ENCODE results near the gene SEPHS2.
"Not testable (repeated sequence)": the region's sequence is repeated elsewhere in the genome, so short reads cannot be mapped to it uniquely, and the experiment has no call there.

SEPHS2 gene

DNA sequence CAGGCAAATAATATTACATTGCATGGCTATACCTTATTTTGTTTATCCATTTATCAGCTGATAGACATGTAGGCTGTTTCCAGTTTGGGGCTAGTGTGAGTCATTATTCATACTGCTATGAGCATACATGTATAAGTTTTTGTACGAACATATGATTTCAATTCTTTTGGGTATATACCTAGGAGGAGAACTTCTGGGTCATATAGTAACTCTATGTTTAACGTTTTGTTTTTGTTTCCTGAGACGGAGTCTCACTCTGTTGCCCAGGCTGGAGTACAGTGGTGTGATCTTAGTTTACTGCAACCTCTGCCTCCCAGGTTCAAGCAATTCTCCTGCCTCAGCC lies 24.5 kb upstream of the SEPHS2 start:
- DNase-seq (ENCODE audit: low read depth, low spot score) = no peak

DNA sequence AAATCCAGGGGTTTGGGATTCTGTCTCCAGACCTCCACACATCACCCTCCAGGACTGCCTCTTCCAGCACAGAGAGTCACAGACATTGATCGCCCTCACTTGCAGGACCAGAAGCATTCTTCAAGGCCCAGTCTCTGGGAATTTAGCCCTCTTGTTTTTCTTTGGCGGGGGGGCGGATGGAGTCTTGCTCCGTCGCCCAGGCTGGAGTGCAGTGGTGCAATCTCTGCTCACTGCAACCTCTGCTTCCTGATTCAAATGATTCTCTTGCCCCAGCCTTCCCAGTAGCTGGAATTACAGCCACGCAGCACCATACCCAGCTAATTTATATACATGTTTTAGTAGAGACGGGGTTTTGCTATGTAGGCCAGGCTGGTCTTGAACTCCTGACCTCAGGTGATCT lies 18.4 kb upstream of the SEPHS2 start:
- no peak for DNase-seq (ENCODE audit: low read depth, low spot score)

DNA sequence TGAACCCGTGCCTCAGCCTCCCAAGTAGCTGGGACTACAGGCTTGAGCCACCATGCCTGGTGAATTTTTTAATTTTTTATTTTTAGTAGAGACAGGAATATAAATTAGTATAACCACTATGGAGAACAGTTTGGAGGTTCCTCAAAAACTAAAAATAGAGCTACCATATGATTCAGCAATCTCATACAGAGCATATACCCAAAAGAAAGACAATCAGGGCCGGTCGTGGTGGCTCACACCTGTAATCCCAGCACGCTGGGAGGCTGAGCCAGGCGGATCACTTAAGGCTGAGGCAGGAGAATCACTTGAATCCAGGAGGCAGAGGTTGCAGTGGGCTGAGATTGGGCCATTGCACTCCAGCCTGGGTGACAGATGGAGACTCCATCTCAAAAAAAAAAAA lies 15.8 kb upstream of the SEPHS2 start:
- not testable (repeated sequence) for DNase-seq (ENCODE audit: low read depth, low spot score)

DNA sequence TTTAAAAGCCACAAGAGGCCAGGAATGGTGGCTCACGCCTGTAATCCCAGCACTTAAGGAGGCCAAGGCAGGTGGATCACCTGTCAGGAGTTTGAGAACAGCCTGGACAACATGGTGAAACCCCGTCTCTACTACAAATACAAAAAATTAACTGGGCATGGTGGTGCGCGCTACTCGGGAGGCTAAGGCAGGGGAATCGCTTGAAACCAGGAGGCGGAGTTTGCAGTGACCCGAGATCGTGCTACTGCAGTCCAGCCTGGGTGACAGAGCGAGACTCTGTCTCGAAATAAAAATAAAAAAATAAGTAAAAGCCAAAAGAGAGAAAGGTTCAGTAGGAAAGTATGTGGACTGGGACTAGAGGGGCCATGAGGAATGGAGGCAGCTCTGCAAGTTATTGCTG lies 13.8 kb upstream of the SEPHS2 start:
- DNase-seq (ENCODE audit: low read depth, low spot score) = no peak

DNA sequence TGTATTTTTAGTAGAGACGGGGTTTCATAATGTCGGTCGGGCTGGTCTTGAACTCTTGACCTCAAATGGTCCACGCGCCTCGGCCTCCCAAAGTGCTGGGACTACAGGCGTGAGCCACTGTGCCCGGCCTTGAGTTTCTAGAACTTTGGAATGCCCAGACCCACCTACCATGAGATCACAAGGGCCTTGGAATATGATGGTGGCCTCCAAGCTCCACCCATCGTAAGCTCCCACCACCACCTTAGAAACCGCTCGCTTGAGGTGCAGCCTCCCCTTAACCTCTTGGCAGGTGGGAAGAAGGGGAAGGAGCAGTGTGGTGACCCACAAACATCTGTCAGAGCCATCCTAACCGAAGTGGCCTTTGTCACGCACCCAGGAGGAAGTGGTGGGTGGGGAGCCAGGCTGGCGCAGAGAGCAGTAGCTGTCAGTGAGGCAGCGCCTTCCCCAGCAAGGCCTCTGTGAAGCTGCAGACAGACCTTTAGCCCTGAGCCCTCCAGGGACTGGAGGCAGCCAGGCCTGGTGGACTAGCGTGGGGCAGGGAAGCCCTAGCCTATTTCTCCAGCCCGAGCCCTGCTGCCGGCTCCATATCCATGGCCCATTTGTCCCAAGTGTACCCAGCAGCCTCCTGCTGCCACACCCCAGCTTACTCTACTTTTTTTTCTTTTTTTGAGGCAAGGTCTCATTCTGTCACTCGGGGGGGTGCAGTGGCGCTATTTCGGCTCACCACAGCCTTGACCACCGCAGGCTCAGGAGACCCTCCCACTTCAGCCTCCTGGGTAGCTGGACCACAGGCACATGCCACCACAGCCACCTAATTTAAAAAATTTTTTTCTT lies 13.1 kb upstream of the SEPHS2 start:
- no peak for DNase-seq (ENCODE audit: low read depth, low spot score)

DNA sequence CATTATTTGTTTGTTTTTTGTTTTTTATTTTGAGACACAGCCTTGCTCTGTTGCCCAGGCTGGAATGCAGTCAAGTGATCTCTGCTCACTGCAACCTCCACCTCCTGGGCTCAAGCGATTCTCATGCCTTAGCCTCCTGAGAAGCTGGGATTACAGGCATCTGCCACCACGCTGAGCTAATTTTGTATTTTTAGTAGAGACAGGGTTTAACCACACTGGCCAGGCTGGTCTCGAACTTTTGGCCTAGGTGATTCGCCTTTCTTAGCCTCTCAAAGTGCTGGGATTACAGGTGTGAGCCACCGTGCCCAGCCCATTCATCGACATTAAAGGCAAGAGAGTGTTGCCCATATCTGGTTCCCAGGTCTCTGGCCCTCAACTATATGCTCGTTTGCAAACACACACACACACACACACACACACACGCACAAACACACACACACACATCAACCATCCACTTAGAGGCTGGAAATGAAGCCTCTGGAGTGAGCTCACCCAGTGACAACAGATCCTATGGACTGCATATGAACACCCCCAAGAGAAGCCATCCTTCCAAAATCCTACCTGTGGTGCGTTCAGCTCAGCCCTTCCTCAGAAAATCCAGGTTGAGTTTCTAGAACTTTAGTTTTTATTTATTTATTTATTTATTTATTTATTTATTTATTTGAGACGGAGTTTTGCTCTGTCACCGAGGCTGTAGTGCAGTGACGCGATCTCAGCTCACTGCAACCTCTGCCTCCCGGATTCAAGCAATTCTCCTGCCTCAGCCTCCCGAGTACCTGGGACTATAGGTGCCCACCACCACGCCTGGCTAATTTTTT lies 12.3 kb upstream of the SEPHS2 start:
- DNase-seq (ENCODE audit: low read depth, low spot score) = no peak

DNA sequence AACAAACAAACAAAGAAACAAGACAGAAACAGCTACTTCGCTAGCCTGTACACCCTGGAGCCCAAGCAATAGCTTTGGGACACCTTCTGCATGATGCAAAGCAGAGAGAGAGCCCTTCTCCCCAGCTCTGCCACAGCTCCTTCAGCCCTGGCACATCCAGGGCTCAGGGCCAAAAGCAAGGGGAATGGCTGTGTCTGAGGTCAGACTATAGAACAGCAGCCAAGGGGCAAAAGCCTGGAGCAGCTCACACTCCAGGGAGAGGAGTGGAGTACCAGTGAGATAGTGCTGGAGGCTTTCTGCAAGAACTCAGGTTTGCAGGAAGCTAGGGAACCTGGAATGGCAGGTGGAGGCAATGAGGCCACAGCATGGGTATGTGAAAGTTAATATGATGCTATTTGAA lies 11.6 kb upstream of the SEPHS2 start:
- DNase-seq (ENCODE audit: low read depth, low spot score) = no peak

DNA sequence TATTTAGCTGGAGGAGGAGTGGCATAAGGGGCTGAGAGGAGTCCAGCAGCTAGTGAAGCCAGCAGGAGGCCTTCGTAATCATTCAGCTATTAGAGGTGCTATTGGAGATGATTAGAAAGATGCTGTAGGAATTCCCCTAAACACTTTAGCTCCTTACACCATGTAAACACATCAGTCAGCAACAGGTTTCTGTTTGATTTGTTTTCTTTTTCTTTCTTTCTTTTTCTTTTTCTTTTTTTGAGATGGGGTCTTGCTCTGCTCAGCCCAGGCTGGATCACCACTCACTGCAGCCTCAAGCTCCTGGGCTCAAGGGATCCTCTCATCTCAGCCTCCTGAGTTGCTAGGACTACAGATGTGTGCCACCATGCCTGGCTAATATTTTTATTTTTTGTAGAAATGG lies 10.6 kb upstream of the SEPHS2 start:
- DNase-seq (ENCODE audit: low read depth, low spot score) = no peak

DNA sequence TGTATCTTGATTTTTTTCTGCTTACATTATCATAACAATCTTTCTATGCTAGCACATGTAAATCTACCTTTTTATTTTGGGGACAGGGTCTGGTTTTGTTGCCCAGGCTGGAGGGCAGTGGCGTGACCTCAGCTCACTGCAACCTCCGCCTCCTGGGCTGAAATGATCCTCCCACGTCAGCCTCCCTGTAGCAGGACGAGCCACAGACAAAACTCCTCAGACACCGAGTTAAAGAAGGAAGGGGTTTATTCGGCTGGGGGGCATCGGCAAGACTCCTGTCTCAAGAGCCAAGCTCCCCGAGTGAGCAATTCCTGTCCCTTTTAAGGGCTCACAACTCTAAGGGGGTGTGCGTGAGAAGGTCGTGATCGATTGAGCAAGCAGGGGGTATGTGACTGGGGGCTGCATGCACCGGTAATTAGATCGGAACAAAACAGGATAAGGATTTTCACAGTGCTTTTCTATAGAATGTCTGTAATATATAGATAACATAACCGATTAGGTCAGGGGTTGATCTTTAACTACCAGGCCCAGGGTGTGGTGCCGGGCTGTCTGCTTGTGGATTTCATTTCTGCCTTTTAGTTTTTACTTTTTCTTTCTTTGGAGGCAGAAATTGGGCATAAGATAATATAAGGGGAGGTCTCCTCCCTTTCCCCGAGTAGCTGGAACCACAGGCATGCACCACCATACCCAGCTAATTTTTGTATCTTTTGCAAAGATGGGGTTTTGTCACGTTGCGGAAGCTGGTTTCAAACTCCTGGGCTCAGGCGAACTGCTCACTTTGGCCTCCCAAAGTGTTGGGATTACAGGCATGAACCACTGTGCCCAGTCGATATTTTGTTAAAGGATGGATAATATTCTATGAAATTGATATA lies 7.3 kb upstream of the SEPHS2 start:
- DNase-seq (ENCODE audit: low read depth, low spot score) = not testable (repeated sequence)

DNA sequence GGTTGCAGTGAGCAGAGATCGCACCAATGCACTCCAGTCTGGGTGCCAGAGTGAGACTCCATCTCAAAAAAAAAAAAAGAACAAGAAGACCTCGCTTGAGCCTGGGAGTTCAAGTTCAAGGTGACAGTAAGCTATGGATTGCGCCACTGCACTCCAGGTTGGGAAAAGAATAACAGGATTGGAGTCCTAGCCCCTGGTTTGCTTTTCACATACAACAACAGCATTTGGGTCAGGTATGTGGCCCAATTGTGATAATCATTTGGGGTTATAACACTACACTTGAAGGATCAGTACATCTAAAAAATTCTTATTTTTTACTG lies 3.4 kb upstream of the SEPHS2 start:
- no peak for DNase-seq (ENCODE audit: low read depth, low spot score)

DNA sequence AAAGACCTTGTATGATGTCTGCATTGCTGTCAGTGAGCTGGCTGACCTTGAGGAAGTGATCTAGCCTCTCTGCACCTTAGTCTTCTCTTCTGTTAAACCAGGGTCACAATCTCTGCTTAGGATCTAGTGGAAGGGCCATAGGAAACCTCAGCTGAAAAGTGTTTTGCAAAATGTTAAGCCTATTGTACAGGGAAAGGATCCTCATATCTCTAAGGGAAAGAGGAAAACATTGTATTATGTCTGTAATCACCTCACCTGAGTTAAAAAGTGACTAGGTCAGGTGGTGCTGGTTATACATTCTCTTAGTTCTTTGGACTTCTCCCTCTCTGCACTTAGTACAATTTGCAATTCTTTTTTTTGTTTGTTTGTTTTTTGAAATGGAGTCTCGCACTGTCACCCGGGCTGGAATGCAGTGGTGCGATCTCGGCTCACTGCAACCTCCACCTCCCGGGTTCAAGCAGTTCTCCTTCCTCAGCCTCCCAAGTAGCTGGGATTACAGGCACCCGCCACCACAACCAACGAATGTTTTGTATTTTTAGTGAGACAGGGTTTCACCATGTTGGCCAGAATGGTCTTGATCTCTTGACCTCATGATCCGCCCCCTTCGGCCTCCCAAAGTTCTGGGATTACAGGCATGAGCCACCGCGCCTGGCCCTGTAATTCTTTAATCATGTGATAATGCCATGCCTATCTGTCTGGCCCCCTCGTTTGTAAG lies 2.0 kb upstream of the SEPHS2 start:
- DNase-seq (ENCODE audit: low read depth, low spot score) = no peak

DNA sequence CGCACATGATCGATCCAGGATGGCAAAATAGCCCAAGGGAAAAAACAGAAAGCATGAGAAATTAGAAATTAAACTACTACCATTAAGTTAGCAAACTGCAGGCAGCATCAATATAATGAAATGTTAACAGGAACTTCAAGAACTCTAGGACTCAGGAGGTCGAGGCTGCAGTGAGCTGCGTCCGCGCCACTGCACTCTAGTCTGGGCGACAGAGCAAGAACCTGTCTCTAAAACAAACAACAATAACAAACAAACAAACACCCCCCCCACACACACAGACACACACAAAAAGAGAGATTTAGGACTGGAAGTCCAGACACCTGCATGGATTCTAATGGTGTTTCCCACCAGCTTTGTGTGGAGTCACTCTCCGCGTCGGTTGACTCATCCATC lies 525 bp upstream of the SEPHS2 start:
- DNase-seq (ENCODE audit: low read depth, low spot score) = no peak

DNA sequence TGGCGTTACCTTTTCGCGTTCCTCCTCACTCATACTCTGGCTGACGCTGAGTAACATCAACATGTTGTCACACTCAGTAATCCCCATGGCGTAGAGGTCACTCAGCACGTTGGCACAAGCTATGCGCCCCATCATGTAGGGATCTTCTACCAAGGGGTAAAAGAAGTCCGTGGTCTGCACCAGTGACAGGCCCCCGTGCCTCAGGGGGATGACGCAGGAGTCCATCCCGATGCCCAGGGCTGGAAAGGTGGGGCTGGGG lies 596 bp downstream of the SEPHS2 start:
- no peak for DNase-seq (ENCODE audit: low read depth, low spot score)

DNA sequence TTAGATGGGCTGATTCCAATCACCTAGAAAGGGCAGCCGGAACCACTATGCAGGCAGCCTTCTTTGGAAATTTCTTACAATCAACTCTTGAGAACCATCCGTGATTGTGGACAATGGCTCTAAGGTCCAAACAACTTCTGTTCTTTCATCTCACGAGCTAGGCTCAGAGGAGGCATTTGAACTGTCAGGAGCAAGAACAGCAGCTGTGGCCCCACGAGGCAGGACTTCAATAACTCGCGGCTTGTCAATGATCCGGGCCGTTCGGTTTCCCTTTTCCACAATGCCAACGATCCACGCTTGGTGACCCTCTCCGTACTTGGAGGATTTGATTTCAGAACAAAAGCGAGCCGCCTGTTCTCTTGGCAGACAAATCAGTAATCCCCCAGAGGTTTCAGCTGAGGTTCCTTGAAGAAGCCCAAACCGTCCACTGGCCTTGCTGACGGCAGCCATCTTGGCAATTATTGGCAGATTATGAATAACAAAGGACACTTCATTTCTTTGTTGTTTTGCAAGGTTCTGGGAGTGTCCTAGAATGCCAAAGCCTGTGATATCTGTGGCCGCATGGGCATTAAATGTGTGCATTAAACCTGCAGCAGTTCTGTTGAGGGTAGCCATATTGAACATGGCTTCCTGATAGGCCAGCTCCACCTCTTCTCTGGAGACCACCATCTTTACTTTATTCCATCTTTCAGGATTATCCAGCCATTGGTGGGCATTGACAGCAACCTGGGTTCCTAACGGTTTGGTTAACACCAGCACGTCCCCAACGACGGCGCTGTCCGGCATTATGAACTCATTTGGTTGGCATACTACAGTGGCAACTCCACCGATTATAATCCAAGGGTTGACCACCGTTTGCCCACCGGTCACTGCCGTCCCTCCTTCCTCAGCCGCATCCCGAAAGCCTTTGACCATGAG lies 1.2 kb downstream of the SEPHS2 start:
- DNase-seq (ENCODE audit: low read depth, low spot score) = no peak

DNA sequence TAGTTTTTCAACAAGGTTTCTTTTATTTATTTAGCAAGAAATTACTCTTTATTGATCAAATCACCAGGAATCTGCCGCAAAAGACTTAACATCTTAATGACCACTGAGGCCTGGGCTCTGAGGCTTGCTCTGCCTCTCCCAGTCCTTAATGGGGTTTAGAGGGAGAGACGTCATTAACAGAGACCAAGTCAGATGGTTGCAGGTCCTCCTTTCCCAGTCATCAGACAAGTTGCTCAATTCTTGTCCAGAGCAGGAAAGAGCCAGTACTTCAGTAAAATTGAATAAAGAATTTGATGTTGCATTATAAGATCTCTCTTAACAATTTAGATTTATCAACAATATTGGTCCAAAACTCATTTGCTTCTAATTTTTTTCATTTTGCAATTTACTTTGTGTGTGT lies 2.0 kb downstream of the SEPHS2 start:
- no peak for DNase-seq (ENCODE audit: low read depth, low spot score)

DNA sequence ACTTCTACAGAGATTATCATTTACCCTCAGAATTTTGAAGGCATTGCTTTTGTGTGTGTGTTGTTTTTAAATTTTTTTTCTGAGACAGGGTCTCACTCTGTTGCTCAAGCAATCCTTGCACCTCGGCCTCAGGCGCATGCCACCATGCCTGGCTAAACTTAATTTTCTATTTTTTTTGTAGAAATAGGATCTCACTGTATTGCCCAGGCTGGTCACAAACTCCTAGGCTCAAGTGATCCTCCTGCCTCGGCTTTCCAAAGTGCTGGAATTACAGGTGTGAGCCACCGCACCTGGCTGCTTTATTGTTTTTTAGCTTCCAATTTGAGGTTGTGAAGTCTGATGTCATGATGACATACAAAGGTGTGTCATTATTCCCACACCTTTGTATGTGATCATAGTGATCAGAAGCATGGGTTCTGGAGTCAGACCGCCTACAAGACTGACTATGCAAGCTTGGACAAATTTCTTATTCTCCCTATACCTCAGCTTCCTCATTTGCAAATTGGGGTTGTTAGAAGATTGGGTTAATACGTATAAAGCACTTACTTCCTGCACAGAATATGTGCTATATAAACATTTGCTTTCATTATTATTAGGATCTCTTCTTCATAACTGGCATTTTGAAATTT lies 5.8 kb downstream of the SEPHS2 start:
- DNase-seq (ENCODE audit: low read depth, low spot score) = no peak

DNA sequence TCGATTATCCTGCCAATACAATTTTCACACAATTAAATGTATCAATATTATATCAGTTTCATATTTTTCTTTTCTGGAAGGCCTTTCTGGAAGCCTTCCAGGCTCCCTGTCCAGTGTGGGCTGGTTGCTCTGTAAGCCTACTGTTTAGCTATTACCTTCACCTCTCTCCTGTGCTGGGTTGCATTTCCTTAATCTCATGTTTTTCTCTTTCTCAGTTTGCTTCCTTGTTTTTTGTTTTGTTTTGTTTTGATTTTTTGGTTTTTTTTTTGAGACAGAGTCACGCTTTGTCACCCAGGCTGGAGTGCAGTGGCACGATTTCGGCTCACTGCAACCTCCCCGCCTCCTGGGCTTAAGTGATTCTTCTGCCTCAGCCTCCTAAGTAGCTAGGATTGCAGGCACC lies 6.8 kb downstream of the SEPHS2 start:
- no peak for DNase-seq (ENCODE audit: low read depth, low spot score)

DNA sequence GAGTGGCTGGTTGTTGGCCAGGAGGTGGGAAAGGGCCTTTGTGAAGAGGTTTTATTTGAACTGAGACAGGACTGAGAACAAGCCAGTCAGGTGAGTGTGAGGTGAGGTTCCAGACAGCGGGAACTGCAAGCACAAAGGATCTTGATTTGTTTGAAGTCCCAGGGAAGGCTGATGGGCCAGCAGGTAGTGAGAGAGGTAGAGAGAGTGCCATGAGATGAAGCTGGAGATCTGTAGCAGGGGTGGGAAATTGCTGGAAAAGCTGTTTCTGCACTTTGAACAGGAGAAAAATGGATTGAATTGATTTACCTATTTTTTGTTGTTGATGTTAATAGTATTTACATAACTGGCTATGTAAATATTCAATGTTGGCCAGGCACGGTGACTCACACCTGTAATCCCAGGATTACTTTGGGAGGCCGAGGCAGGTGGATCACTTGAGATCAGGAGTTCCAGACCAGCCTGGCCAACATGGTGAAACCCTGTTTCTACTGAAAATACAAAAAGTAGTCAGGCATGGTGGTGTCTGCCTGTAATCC lies 8.1 kb downstream of the SEPHS2 start:
- DNase-seq (ENCODE audit: low read depth, low spot score) = no peak

DNA sequence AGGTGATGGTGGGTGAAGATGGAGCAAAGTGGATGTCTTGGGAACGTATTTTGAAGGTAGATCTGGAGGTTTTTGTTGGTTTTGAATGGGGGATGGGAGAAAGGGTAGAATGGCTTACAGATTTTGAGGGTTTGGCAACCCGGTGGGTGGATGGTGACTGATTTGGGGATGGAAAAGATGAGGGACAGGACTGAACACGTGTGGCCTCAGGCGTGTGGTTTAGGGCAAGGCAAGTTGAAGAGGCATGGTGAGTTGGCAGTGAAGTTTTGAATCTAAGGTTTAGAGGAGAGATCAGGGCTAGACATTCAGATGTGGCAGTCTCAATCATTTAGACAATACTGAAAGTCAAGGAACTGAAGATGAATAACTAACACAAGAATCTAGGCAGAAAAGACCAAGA lies 10.8 kb downstream of the SEPHS2 start:
- no peak for DNase-seq (ENCODE audit: low read depth, low spot score)

DNA sequence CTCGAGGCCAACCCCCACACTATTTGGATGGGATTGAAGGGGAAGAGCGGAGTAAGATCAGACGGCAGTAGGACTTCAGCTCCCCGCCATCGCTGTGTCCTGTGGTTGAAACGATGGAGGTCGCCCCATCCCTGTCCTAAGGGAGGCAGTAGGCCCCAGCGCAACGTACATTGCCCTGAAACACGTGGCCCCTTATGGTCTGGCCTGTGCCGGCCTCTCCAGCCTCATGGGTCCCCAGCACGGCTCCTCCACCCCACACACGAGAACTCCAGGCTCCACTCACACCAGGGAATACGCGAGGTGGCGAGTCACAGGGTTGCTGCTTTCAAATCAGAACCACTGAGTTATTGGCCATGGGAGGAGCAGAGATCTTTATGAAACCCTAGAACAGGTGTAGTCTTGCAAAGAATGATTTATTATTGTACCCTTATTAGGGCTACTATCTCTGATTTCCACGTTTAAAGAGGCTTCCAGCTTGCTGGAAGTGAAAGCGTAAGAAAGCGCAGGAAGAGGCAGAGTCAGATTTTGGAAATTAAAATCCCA lies 15.2 kb downstream of the SEPHS2 start:
- DNase-seq (ENCODE audit: low read depth, low spot score) = no peak

All from brain pericyte (primary cell).